Fibroblast of mammary gland (primary cell): ENCODE measurements around the gene ZNF74.

Experiments
- DNase-seq: peaks from one replicate; pipeline ENCODE4 v3.0.0-alpha.2; 2010; ENCODE audit warnings: low read depth
- H3K4me3 ChIP-seq: 2 replicates; pipeline ENCODE4 v1.5.1; 2011; ENCODE audit warnings: low read depth, mild to moderate bottlenecking, low read length, moderate library complexity; ENCODE audit not compliant: control insufficient read depth
- TF ChIP-seq, protein P1 (sequence below): conservative IDR thresholded peaks from 2 replicates; pipeline ENCODE4 v1.5.1; 2011; ENCODE audit warnings: low read depth, low read length, inconsistent platforms; ENCODE audit not compliant: control insufficient read depth, insufficient read depth

The ZNF74 gene

DNA sequence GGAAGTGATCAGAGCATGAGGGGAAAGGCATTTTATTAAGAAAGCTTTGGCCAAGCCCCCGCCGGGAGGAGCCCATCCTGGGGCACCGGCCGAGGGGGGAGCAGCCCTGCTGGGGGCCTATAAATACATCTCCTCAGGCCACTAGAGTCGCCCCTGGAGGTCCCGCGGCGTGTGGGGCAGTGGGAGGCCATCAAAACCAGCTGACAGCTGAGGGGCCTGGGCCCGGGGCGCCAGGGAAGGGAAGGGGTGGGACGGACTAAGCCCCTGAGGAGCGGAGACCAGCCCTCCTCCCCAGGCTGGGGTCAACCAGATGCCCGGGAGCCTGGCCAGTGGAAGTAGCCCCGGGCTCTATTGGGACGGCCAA lies 30.6 kb downstream of the ZNF74 start:
- no peak overlapping the region for H3K4me3 ChIP-seq
- no peak for DNase-seq
- TF ChIP-seq, protein P1, sequence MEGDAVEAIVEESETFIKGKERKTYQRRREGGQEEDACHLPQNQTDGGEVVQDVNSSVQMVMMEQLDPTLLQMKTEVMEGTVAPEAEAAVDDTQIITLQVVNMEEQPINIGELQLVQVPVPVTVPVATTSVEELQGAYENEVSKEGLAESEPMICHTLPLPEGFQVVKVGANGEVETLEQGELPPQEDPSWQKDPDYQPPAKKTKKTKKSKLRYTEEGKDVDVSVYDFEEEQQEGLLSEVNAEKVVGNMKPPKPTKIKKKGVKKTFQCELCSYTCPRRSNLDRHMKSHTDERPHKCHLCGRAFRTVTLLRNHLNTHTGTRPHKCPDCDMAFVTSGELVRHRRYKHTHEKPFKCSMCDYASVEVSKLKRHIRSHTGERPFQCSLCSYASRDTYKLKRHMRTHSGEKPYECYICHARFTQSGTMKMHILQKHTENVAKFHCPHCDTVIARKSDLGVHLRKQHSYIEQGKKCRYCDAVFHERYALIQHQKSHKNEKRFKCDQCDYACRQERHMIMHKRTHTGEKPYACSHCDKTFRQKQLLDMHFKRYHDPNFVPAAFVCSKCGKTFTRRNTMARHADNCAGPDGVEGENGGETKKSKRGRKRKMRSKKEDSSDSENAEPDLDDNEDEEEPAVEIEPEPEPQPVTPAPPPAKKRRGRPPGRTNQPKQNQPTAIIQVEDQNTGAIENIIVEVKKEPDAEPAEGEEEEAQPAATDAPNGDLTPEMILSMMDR, result no peak

DNA sequence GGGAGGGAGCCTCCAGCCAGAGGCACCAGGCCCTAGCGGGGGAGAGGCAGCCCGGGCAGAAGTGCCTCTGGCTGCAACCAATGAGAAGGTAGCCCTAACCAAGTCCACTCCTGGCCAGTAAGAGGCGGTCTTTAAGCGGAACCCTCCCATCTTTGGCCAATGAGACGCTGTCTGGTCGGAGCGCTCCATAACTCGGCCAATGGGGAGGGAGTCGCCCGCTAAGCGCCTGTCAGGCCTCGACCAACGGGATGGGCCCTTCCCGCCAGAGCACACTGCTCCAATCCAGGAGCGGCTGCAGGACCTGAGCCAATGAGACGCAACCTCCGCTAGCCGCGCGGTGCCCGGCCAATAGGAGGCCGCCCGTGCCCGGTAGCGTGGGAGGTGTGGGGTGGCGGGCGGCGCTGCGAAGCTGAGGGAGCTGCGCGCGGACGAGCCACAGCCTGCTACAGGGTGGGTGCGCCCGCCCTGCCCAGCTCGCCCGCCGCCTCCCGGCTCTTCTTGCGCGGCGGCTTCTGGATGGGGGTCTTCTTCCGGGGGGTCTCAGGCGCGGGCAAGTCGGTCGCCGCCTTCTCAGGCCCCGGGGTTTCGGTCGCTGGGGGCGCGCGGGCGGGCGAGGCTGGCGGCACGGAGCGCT lies 31.1 kb downstream of the ZNF74 start:
- peak; percentile 9 for DNase-seq
- no peak overlapping the region for H3K4me3 ChIP-seq

DNA sequence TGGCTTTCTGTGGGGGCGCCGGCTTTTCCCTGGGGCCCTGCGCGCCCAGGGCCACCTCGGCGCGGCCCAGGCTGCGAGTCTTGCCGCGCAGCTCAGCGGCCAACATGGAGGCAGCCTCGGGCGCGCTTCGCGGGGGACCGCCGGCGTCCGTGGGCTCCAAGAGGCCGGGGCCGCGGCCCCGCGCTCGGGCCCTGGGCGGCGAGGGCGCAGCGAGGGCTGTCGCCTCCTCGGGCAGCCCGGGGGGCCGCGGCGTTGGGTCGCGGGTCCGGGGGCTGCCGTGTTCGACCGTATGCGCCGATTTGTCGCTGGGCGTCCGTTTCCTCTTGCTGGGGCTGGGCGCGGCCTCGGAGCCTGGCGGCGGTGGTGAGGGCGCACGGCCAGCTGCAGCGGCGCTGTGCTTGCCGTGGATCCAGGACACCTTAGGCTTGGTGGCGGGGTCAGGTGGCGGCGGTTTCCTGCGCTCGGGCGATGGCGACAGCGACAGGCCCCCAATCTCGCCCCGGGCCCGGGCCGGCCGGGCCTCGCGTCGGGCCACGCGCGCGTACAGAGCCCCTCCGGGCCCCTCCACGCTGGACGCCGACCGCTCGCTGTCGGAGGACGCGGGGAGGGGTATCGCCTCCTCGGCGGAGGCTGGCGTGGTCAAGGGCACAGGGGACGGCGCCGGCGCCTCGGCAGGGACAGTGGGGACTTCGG lies 31.8 kb downstream of the ZNF74 start:
- no peak for DNase-seq
- no peak overlapping the region for H3K4me3 ChIP-seq
- TF ChIP-seq, protein P1, result no peak

More for the DNA sequence above, 31.1 kb downstream of the ZNF74 start:
- TF ChIP-seq, protein P1, result no peak

DNA sequence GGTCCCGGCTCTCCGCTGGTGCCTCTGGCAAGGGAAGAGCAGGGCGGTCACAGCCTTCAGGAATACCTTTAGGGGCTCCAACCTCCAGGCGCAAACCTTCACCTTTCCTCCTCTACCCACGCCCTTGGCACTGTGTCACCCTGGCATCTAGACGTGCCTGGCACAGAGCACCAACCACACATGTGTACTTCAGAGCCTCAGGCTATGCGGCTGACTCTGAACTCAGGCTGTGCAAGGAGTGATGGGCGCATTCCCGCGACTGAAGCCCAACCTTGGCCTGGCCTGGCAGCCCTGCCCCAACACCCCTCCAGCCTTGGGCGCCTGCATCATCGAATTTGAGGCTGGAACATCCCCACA lies 32.3 kb downstream of the ZNF74 start:
- TF ChIP-seq, protein P1, result no peak
- H3K4me3 ChIP-seq, result no peak overlapping the region
- no peak for DNase-seq

DNA sequence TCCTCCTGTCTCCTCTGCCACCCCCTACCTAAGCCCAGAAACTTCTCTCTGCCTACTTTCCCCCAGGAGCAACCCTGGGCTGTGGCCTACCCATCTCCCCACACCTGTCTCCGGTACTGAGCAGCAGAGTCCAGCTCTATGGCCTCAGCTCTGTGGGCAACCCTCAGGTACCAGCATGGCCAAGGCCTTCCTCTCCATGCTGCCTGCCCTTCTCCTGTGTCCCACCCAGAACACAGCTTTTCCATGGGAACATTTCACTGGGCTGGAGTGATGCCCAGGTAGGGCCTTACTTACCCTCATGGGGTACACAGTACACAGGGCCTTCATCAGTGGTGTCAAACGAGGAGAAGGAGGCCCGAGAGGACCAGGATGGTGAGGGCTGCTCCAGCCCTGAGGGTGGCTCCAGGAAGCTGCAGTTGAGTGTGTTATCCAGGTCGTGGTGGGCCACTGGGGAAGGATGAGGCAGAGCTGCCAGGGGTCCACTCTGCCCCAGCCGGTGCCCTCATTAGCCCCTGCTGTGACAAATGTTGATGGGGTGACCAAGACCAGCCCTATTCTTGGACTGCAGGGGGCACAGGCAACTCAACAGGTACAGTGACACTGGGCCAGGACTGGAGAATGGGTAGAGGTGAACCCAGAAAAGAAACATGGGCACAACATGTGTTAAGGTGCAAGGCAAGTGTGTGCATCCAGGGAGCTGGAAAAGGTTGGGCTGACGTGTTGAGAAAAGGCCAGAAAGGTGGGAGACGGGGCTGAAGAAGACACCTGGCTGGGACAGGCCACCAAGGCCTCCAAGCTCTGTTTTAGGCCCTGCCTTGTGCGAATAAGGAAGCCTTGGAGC lies 33.4 kb downstream of the ZNF74 start:
- no peak for DNase-seq
- no peak overlapping the region for H3K4me3 ChIP-seq
- TF ChIP-seq, protein P1, result no peak

DNA sequence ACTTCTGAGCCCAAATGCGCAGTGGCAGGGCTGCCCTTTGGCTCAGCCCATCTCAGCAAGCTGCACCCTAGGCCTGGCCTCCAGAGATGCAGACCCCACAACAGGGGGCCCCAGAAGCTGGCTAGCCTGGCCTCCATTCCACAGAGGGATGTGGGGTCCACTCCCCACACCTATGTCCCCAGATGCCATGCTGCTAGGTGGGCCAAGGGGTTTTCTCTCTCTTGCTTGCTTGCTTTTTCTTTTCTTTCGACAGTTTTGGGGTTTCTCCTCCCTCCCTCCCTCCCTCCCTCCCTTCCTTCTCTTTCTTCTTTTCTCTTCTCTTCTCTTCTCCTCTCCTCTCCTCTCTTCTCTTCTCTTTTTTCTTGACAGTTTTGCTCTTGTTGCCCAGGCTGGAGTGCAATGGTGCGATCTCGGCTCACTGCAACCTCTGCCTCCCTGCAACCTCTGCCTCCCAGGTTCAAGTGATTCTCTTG lies 34.0 kb downstream of the ZNF74 start:
- no peak overlapping the region for H3K4me3 ChIP-seq
- DNase-seq, result no peak
- TF ChIP-seq, protein P1, result no peak
